Measurements from ENCODE around the gene TROAP. TPM values are rescaled to one million over a fixed set of nuclear protein-coding genes. Genes with fewer than 3 reads are reported as not detected.
A peak's percentile ranks its signal among the peaks of the same experiment; 100 is the strongest.

The TROAP gene
- total RNA-seq, 1 donor from 2014 or later = 1.4 TPM

GRCh38 chr12:49367381-49368239, 44.6 kb downstream of the TROAP start, which contains the start of gene SPATS2:
Gene SPATS2, plus strand, starts transcription at chr12:49367462. Its CDS starts 93,551 bp downstream, at chr12:49461013.
- Histone ChIP-seq H3K36me3 (no peaks in the 10 kb centered on the region), H3K27me3 (ENCODE audit: low read depth) (no peaks in the 10 kb centered on the region), H3K9me3 (no peaks in the 10 kb centered on the region), H3K27ac (peak within 1 kb of the TSS; percentile 91), H3K4me1 (peaks cover 25% of the 10 kb centered on the region), H3K4me3 (peak within 1 kb of the TSS; percentile 79)
- DNase-seq (peak; percentile 94), ATAC-seq (peak; percentile 1 to 25)
- intact Hi-C loops (cut with DNase I) = no loop called here
- TF ChIP-seq CTCF (IDR thresholded peaks at IDR 0.05) = no peak

- peak overlapping the region; percentile 79 for H3K4me3 ChIP-seq
- DNase-seq (no peak), ATAC-seq (no peak)
- no peaks in the 10 kb centered on the region for H3K27me3 ChIP-seq (ENCODE audit: low read depth)
- peaks cover 25% of the 10 kb centered on the region for H3K4me1 ChIP-seq
- H3K27ac ChIP-seq = peak overlapping the region; percentile 91
- intact Hi-C loops (cut with DNase I) = no loop called here
- no peaks in the 10 kb centered on the region for H3K36me3 ChIP-seq
- no peaks in the 10 kb centered on the region for H3K9me3 ChIP-seq
- no peak for TF ChIP-seq CTCF (IDR thresholded peaks at IDR 0.05)
Observed at GRCh38 chr12:49368240-49368600, 45.2 kb downstream of the TROAP start.

DNA sequence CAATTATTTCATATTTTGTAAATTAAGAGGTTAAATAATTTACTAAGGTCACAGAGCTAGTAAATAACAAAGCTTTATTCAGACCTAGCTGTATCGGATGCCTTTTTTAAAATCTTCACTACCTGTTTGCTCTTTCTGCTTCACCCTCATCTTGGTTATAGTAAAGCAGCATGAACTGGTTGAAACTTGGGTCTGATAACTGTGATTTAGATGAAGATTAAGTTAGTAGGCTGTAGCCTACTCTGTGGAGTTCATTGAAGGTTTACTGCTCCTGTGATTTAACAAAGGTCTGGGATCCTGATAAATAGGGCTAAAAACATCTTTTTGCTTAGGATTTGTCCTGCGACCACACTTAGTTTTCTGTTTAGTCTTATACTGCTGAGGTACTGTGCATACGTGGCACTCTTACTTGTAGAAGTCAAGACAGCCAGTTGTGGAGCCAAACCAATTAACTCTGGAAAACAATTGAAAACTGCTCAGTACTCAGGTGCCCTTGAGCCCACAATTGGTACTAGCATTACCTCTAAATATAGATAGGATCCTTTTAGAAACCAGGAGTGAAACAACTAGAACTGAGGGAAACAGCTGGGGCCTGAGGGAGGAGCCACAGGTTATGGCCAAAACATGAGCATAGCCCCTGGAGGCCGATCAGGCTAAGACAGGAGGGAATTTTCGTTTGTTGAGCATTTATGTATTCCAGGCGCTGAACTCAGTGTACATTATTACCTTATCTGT, 46.5 kb downstream of the TROAP start:
- Histone ChIP-seq H3K27ac (no peak overlapping the region), H3K27me3 (ENCODE audit: low read depth) (no peaks in the 10 kb centered on the region), H3K4me1 (peaks cover 25% of the 10 kb centered on the region), H3K9me3 (no peaks in the 10 kb centered on the region), H3K36me3 (no peaks in the 10 kb centered on the region), H3K4me3 (no peak overlapping the region)
- peak; percentile 34 for TF ChIP-seq CTCF (IDR thresholded peaks at IDR 0.05)
- intact Hi-C loops (cut with DNase I) = no loop called here
- DNase-seq (no peak), ATAC-seq (no peak)

DNA sequence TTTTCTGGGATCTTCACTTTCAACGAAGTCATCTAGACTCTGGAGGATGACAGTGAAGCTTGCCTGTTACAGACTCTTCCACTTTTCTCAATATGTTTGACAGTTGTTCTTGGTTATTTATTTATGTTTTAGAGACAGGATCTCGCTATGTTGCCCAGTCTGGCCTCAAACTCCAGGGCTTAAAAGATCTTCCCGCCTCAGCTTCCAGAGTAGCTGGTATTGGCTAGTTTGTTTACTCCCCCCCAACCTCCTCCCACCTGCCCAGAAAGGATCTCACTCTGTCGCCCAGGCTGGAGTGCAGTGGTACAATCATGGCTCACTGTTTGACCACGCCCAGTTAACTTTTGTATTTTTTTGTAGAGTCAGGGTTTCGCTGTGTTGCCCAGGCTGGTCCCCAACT, 47.5 kb downstream of the TROAP start:
- peaks cover 25% of the 10 kb centered on the region for H3K4me1 ChIP-seq
- no peaks in the 10 kb centered on the region for H3K36me3 ChIP-seq
- DNase-seq = no peak
- no peak for ATAC-seq
- no peak for TF ChIP-seq CTCF (IDR thresholded peaks at IDR 0.05)
- intact Hi-C loops (cut with DNase I) = no loop called here
- no peak overlapping the region for H3K27ac ChIP-seq
- no peak overlapping the region for H3K4me3 ChIP-seq
- H3K27me3 ChIP-seq (ENCODE audit: low read depth) = no peaks in the 10 kb centered on the region
- no peaks in the 10 kb centered on the region for H3K9me3 ChIP-seq

DNA sequence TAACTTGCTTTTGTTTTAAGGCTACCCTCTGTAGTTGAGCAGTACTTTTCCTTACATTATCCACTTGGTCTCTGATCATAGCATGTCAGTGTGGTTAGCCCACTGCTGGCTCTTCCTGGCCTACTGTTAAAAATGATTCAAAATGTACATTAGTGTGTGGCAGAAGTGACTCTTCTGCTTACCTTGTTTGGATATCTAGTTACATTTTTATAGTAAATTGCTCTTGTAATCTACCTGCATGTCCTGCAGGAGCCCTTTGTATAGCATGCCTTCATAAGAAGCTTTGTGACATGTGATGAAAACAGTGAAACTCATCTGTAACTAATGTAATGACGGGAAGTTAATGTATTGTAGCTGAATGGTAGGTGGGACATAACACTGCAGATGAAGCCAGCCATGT, 52.4 kb downstream of the TROAP start:
- TF ChIP-seq CTCF (IDR thresholded peaks at IDR 0.05) = no peak
- Histone ChIP-seq H3K4me1 (no peaks in the 10 kb centered on the region), H3K4me3 (no peak overlapping the region), H3K36me3 (no peaks in the 10 kb centered on the region), H3K27me3 (ENCODE audit: low read depth) (no peaks in the 10 kb centered on the region), H3K27ac (no peak overlapping the region), H3K9me3 (no peaks in the 10 kb centered on the region)
- ATAC-seq (no peak), DNase-seq (no peak)
- intact Hi-C loops (cut with DNase I) = no loop called here
